Activated CD4-positive, alpha-beta T cell treated with anti-CD3 and anti-CD28 coated beads, Interleukin-2, Interleukin-4, amounts not matched to agents 100 ng/mL and 50 ng/mL, durations not matched to agents 16 hours and 8 hours (primary cell): Measurements from ENCODE around the gene HSPB3.
"Not testable (repeated sequence)": the region's sequence is repeated elsewhere in the genome, so short reads cannot be mapped to it uniquely, and the experiment has no call there.

Source experiments
- DNase-seq: peaks from one replicate; pipeline ENCODE4 v3.0.0-alpha.2; 2020; ENCODE audit warnings: low spot score

Gene HSPB3

GRCh38 chr5:54455413-54456157 lies at the start of gene HSPB3:
Gene HSPB3, plus strand, starts transcription at chr5:54455699. Its CDS starts 91 bp downstream, at chr5:54455790.
- no peak for DNase-seq

GRCh38 chr5:54411176-54411575 lies 44.3 kb upstream of the HSPB3 start:
- no peak for DNase-seq

- no peak for DNase-seq
Observed at GRCh38 chr5:54412913-54413312, 42.6 kb upstream of the HSPB3 start.

GRCh38 chr5:54415147-54415546 lies 40.4 kb upstream of the HSPB3 start:
- DNase-seq = no peak

GRCh38 chr5:54415896-54416601 lies 39.5 kb upstream of the HSPB3 start:
- DNase-seq = no peak

GRCh38 chr5:54419573-54420423 lies 35.7 kb upstream of the HSPB3 start:
- DNase-seq = peak; percentile 45

- DNase-seq = not testable (repeated sequence)
Observed at GRCh38 chr5:54420511-54420910, 35.0 kb upstream of the HSPB3 start.

GRCh38 chr5:54421976-54422375 lies 33.5 kb upstream of the HSPB3 start:
- DNase-seq = no peak

GRCh38 chr5:54425258-54425657 lies 30.2 kb upstream of the HSPB3 start:
- no peak for DNase-seq

GRCh38 chr5:54426209-54426608 lies 29.3 kb upstream of the HSPB3 start:
- no peak for DNase-seq

- not testable (repeated sequence) for DNase-seq
Observed at GRCh38 chr5:54434650-54435049, 20.8 kb upstream of the HSPB3 start.

GRCh38 chr5:54438620-54439389 lies 16.7 kb upstream of the HSPB3 start:
- no peak for DNase-seq

- no peak for DNase-seq
Observed at GRCh38 chr5:54440456-54440893, 15.0 kb upstream of the HSPB3 start.

- DNase-seq = no peak
Observed at GRCh38 chr5:54442271-54442670, 13.2 kb upstream of the HSPB3 start.

- DNase-seq = no peak
Observed at GRCh38 chr5:54443270-54443669, 12.2 kb upstream of the HSPB3 start.

- DNase-seq = no peak
Observed at GRCh38 chr5:54445691-54446378, 9.7 kb upstream of the HSPB3 start.

- no peak for DNase-seq
Observed at GRCh38 chr5:54446379-54446732, 9.1 kb upstream of the HSPB3 start.

- no peak for DNase-seq
Observed at GRCh38 chr5:54449923-54450322, 5.6 kb upstream of the HSPB3 start.

GRCh38 chr5:54450542-54450941 lies 5.0 kb upstream of the HSPB3 start:
- DNase-seq = no peak

GRCh38 chr5:54453046-54453445 lies 2.5 kb upstream of the HSPB3 start:
- no peak for DNase-seq

GRCh38 chr5:54454602-54455001 lies 897 bp upstream of the HSPB3 start:
- no peak for DNase-seq
